ENCODE results near the gene KIF21B.
"Not testable (repeated sequence)": the region's sequence is repeated elsewhere in the genome, so short reads cannot be mapped to it uniquely, and the experiment has no call there.

GRCh38 chr1:200930285-200930684, 93.2 kb downstream of the KIF21B start:
- not testable (repeated sequence) for TF ChIP-seq EZH2 (IDR thresholded peaks at IDR 0.05; ENCODE audit: insufficient read depth, poor library complexity, severe bottlenecking); EZH2phosphoT487 (IDR thresholded peaks at IDR 0.05; ENCODE audit: insufficient read depth, low read depth)

All from GM23248 (cell line).